Adipose tissue (tissue), 3 donors: ENCODE measurements around the gene UBN1. TPM values are rescaled to one million over a fixed set of nuclear protein-coding genes. Genes with fewer than 3 reads are reported as not detected.

Experiments used
- H3K27ac ChIP-seq: one replicate; pipeline ENCODE4 v1.5.1; 2013; ENCODE audit warnings: low read depth, low read length
- WGBS, 3 donors: extraction: QIAGEN DNeasy Blood & Tissue Kit; methylation state at CpG; one replicate each; pipeline ENCODE4 v1.1.7; 2013; 5-methylcytosine and 5-hydroxymethylcytosine counted together
- polyA plus RNA-seq, 3 donors: library from polyadenylated mRNA; stranded (reverse); fragments of 200-250 nt; gene quantifications; one replicate each; pipeline ENCODE4 v1.2.3, GENCODE V29; 2013
- donor health status: healthy with polysubstance abuse.
- donor health status: Bipolar disorder and iron deficiency.
- donor health status: healthy.

The UBN1 gene
- polyA plus RNA-seq, 3 donors, result 7.4 to 15.5 (median 15.4) TPM

GRCh38 chr16:4850211-4850610, 2.9 kb downstream of the UBN1 start:
- WGBS, 3 donors, result 57 to 73% (median 63%) methylated on average over 3 of the region's 3 CpGs
- H3K27ac ChIP-seq, result no peak overlapping the region

GRCh38 chr16:4852221-4852872, 5.1 kb downstream of the UBN1 start:
- no peak overlapping the region for H3K27ac ChIP-seq
- WGBS, 3 donors, result 48 to 69% (median 66%) methylated on average over 1 of the region's 1 CpG

GRCh38 chr16:4855371-4855770, 8.1 kb downstream of the UBN1 start:
- WGBS, 3 donors, result 85 to 95% (median 95%) methylated on average over 5 of the region's 5 CpGs
- no peak overlapping the region for H3K27ac ChIP-seq

- H3K27ac ChIP-seq, result no peak overlapping the region
- 87 to 95% (median 90%) methylated on average over 2 of the region's 2 CpGs for WGBS, 3 donors
Measured at GRCh38 chr16:4855804-4856203, 8.5 kb downstream of the UBN1 start.

- 82 to 89% (median 85%) methylated on average over 17 of the region's 17 CpGs for WGBS, 3 donors
- H3K27ac ChIP-seq, result no peak overlapping the region
Measured at GRCh38 chr16:4859190-4859899, 12.1 kb downstream of the UBN1 start.

- WGBS, 3 donors, result 85 to 86% (median 85%) methylated on average over 10 of the region's 10 CpGs
- no peak overlapping the region for H3K27ac ChIP-seq
Measured at GRCh38 chr16:4859900-4860255, 12.6 kb downstream of the UBN1 start.

GRCh38 chr16:4860727-4861342, 13.6 kb downstream of the UBN1 start:
- no peak overlapping the region for H3K27ac ChIP-seq
- WGBS, 3 donors, result 90 to 96% (median 91%) methylated on average over 14 of the region's 14 CpGs

GRCh38 chr16:4862639-4863038, 15.4 kb downstream of the UBN1 start:
- 49 to 61% (median 56%) methylated on average over 5 of the region's 5 CpGs for WGBS, 3 donors
- H3K27ac ChIP-seq, result no peak overlapping the region

GRCh38 chr16:4864728-4865127, 17.4 kb downstream of the UBN1 start:
- H3K27ac ChIP-seq, result no peak overlapping the region
- 79 to 90% (median 83%) methylated on average over 3 of the region's 3 CpGs for WGBS, 3 donors

GRCh38 chr16:4865231-4865860, 18.1 kb downstream of the UBN1 start:
- no peak overlapping the region for H3K27ac ChIP-seq
- 92 to 96% (median 95%) methylated on average over 13 of the region's 13 CpGs for WGBS, 3 donors

- no peak overlapping the region for H3K27ac ChIP-seq
- WGBS, 3 donors, result 92 to 98% (median 97%) methylated on average over 12 of the region's 12 CpGs
Measured at GRCh38 chr16:4866586-4866985, 19.3 kb downstream of the UBN1 start.

GRCh38 chr16:4868026-4868425, 20.7 kb downstream of the UBN1 start:
- 48 to 96% (median 95%) methylated on average over 5 of the region's 5 CpGs for WGBS, 3 donors
- H3K27ac ChIP-seq, result no peak overlapping the region

GRCh38 chr16:4868535-4868934, 21.3 kb downstream of the UBN1 start:
- H3K27ac ChIP-seq, result no peak overlapping the region
- 64 to 97% (median 93%) methylated on average over 7 of the region's 7 CpGs for WGBS, 3 donors

GRCh38 chr16:4869147-4869805, 22.0 kb downstream of the UBN1 start:
- H3K27ac ChIP-seq, result no peak overlapping the region
- 45 to 74% (median 74%) methylated on average over 13 of the region's 13 CpGs for WGBS, 3 donors

GRCh38 chr16:4870138-4870671, 22.9 kb downstream of the UBN1 start:
- no peak overlapping the region for H3K27ac ChIP-seq
- WGBS, 3 donors, result 84 to 95% (median 94%) methylated on average over 21 of the region's 21 CpGs

- H3K27ac ChIP-seq, result no peak overlapping the region
- WGBS, 3 donors, result 80 to 94% (median 87%) methylated on average over 4 of the region's 4 CpGs
Measured at GRCh38 chr16:4871071-4871470, 23.8 kb downstream of the UBN1 start.

GRCh38 chr16:4873091-4873490, 25.8 kb downstream of the UBN1 start:
- WGBS, 3 donors, result 81 to 85% (median 82%) methylated on average over 3 of the region's 3 CpGs
- H3K27ac ChIP-seq, result no peak overlapping the region

- WGBS, 3 donors, result 71 to 91% (median 88%) methylated on average over 8 of the region's 8 CpGs
Measured at GRCh38 chr16:4874666-4875065, 27.4 kb downstream of the UBN1 start.

More at GRCh38 chr16:4874666-4875065, 27.4 kb downstream of the UBN1 start:
- no peak overlapping the region for H3K27ac ChIP-seq
